A673 (cell line): Measurements from ENCODE around the gene TMEM167A. TPM values are rescaled to one million over a fixed set of nuclear protein-coding genes. Genes with fewer than 3 reads are reported as not detected.

Experiments
- BruUV-seq: library from RNA; stranded (reverse); fragments of 400-500 nt; replicated peaks from 2 replicates; lab custom pipeline; 2021; lab: Mats Ljungman, UMichigan
- CTCF ChIA-PET: fragments of 300-600 bp; sonication (Branson Sonifier 250); formaldehyde crosslinking; loops from one replicate; lab custom pipeline; 2022; ENCODE audit warnings: antibody characterized with exemption; lab: Charles Lee
- POLR2A ChIA-PET: fragments of 300-600 bp; sonication (Branson Sonifier 250); formaldehyde crosslinking; loops from one replicate; lab custom pipeline; 2022; ENCODE audit warnings: antibody characterized with exemption; ENCODE audit not compliant: low non-redundant PET; lab: Charles Lee
- DNase-seq: peaks from one replicate; pipeline ENCODE4 v3.0.0-alpha.2; 2015; ENCODE audit warnings: low spot score
- H3K27ac ChIP-seq: fragments of 200-600 bp; sonication (generic); 2 replicates; pipeline ENCODE4 v1.5.1; 2016; ENCODE audit warnings: mixed run types, low read depth, mild to moderate bottlenecking, mixed read lengths, antibody characterized with exemption, low read length; ENCODE audit not compliant: poor library complexity, severe bottlenecking
- H3K27me3 ChIP-seq: fragments of 200-600 bp; sonication (generic); replicated peaks from 2 replicates; pipeline ENCODE4 v1.6.1; 2017; ENCODE audit warnings: mixed run types, low read depth, mild to moderate bottlenecking, mixed read lengths, antibody characterized with exemption, low read length; ENCODE audit not compliant: insufficient read depth, poor library complexity
- H3K36me3 ChIP-seq: fragments of 200-600 bp; sonication (generic); 2 replicates; pipeline ENCODE4 v1.6.1; 2016; ENCODE audit warnings: mixed run types, mild to moderate bottlenecking, mixed read lengths, antibody characterized with exemption, low read length; ENCODE audit not compliant: insufficient read depth, poor library complexity, severe bottlenecking
- H3K4me1 ChIP-seq: fragments of 200-600 bp; sonication (generic); 2 replicates; pipeline ENCODE4 v1.6.1; 2017; ENCODE audit warnings: mixed run types, mild to moderate bottlenecking, mixed read lengths, antibody characterized with exemption, low read length; ENCODE audit not compliant: insufficient read depth, poor library complexity, severe bottlenecking
- H3K4me3 ChIP-seq: fragments of 200-600 bp; sonication (generic); 2 replicates; pipeline ENCODE4 v1.5.1; 2016; ENCODE audit warnings: low read depth, mixed run types, mild to moderate bottlenecking, mixed read lengths, low read length; ENCODE audit not compliant: poor library complexity, severe bottlenecking
- H3K9me3 ChIP-seq: fragments of 200-600 bp; sonication (generic); 2 replicates; pipeline ENCODE4 v1.6.1; 2016; ENCODE audit warnings: mixed run types, low read depth, mild to moderate bottlenecking, mixed read lengths, antibody characterized with exemption, low read length; ENCODE audit not compliant: poor library complexity, severe bottlenecking
- CTCF ChIP-seq: fragments of 300-800, 200-600 bp; sonication (generic); conservative IDR thresholded peaks from 2 replicates; pipeline ENCODE4 v1.5.1; 2017; ENCODE audit warnings: low read depth, mild to moderate bottlenecking, antibody characterized with exemption, low read length, moderate library complexity, mixed read lengths
- EZH2 ChIP-seq: fragments of 200-600 bp; sonication (generic); IDR thresholded peaks from 2 replicates; pipeline ENCODE4 v1.6.1; 2017; ENCODE audit warnings: borderline replicate concordance, low read depth, mild to moderate bottlenecking, mixed read lengths, antibody characterized with exemption, low read length; ENCODE audit not compliant: poor library complexity, severe bottlenecking
- intact Hi-C: fragments of 100-400 bp; cut with micrococcal nuclease; formaldehyde crosslinking; loops from one replicate; pipeline ENCODE4 v1.10.0; 2022; ENCODE audit not compliant: unreplicated experiment
- total RNA-seq: library from RNA; stranded (reverse); gene quantifications from 2 replicates; pipeline ENCODE4 v1.2.3, GENCODE V29; 2021

The TMEM167A gene
- total RNA-seq, 1 experiment from 2014 or later, result 90.5 TPM

- Histone ChIP-seq H3K27me3 (no peaks in the 10 kb centered on the region), H3K27ac (no peak overlapping the region), H3K4me1 (no peaks in the 10 kb centered on the region), H3K9me3 (no peaks in the 10 kb centered on the region), H3K4me3 (no peak overlapping the region), H3K36me3 (no peaks in the 10 kb centered on the region)
- no peak for DNase-seq
- no peak for TF ChIP-seq EZH2
- no peak for TF ChIP-seq CTCF
- intact Hi-C loops, result no loop called here
- POLR2A ChIA-PET, result no interaction called here
- CTCF ChIA-PET, result no interaction called here
- BruUV-seq, result no TSS peak
Observed at GRCh38 chr5:83038924-83039323, 38.3 kb downstream of the TMEM167A start.

- H3K27ac ChIP-seq, result no peak overlapping the region
- ChIA-PET CTCF (no interaction called here), POLR2A (no interaction called here)
- H3K9me3 ChIP-seq, result no peaks in the 10 kb centered on the region
- H3K4me3 ChIP-seq, result no peak overlapping the region
- no TSS peak for BruUV-seq
- DNase-seq, result no peak
- H3K27me3 ChIP-seq, result no peaks in the 10 kb centered on the region
- no peaks in the 10 kb centered on the region for H3K4me1 ChIP-seq
- intact Hi-C loops, result no loop called here
- TF ChIP-seq CTCF (no peak), EZH2 (no peak)
- no peaks in the 10 kb centered on the region for H3K36me3 ChIP-seq
Observed at GRCh38 chr5:83036991-83037575, 40.1 kb downstream of the TMEM167A start.

GRCh38 chr5:83035373-83036100 lies 41.7 kb downstream of the TMEM167A start:
- no peaks in the 10 kb centered on the region for H3K9me3 ChIP-seq
- intact Hi-C loops, result no loop called here
- ChIA-PET CTCF (no interaction called here), POLR2A (no interaction called here)
- no peak overlapping the region for H3K27ac ChIP-seq
- no peaks in the 10 kb centered on the region for H3K4me1 ChIP-seq
- H3K4me3 ChIP-seq, result no peak overlapping the region
- peak; percentile 20 for DNase-seq
- no peaks in the 10 kb centered on the region for H3K36me3 ChIP-seq
- no TSS peak for BruUV-seq
- no peak for TF ChIP-seq CTCF
- no peak for TF ChIP-seq EZH2
- H3K27me3 ChIP-seq, result no peaks in the 10 kb centered on the region
